ENCODE data around the gene WFS1.

DNA sequence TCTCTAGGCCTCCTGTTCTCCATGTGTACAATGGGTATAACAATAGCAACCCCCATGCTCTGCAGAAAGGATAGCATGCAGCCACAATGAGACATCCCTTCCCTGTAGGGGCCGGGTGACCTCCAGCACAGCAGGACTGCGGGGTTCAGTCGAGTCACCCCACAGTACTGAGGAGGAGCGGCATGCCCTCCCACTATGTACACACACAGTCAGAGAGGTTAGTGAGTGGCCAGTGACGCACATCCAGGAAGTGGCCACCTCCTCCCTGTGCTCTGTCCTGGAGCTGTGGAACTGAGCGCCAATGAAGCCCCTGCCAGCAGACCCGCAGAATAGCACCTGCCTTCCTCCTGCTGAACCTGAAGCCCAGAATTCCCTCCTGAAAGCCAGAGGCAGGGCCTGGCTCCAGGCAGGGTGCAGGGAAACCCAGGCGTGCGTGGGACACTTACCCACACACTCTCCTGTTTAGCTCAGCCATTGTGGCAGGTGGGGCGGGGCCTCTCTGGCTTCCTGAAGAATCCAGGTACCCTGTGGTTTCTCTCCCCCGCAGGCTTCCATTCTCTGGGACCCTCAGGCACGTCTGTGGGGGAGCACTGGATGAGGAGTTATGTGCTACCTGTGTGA, 50.0 kb downstream of the WFS1 start:
- TF ChIP-seq, protein P1, sequence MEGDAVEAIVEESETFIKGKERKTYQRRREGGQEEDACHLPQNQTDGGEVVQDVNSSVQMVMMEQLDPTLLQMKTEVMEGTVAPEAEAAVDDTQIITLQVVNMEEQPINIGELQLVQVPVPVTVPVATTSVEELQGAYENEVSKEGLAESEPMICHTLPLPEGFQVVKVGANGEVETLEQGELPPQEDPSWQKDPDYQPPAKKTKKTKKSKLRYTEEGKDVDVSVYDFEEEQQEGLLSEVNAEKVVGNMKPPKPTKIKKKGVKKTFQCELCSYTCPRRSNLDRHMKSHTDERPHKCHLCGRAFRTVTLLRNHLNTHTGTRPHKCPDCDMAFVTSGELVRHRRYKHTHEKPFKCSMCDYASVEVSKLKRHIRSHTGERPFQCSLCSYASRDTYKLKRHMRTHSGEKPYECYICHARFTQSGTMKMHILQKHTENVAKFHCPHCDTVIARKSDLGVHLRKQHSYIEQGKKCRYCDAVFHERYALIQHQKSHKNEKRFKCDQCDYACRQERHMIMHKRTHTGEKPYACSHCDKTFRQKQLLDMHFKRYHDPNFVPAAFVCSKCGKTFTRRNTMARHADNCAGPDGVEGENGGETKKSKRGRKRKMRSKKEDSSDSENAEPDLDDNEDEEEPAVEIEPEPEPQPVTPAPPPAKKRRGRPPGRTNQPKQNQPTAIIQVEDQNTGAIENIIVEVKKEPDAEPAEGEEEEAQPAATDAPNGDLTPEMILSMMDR (IDR thresholded peaks at IDR 0.05): no peak
- no peak for TF ChIP-seq POLR2A (IDR thresholded peaks at IDR 0.05)
